HFFc6 (cell line): Measurements from ENCODE around the gene PAGR1. TPM values are rescaled to one million over a fixed set of nuclear protein-coding genes. Genes with fewer than 3 reads are reported as not detected.
"Not testable (repeated sequence)": the region's sequence is repeated elsewhere in the genome, so short reads cannot be mapped to it uniquely, and the experiment has no call there.

Experiments used
- DNase-seq: peaks from one replicate; pipeline ENCODE4 v3.0.0-alpha.2; 2018
- H3K27ac Mint-ChIP-seq: 2 replicates; pipeline ENCODE4 v1.8.0; 2020; ENCODE audit warnings: mild to moderate bottlenecking, mixed read lengths
- H3K27me3 Mint-ChIP-seq: 2 replicates; pipeline ENCODE4 v1.8.0; 2021; ENCODE audit warnings: mild to moderate bottlenecking, moderate library complexity, mixed read lengths; ENCODE audit not compliant: insufficient read depth
- H3K36me3 Mint-ChIP-seq: 2 replicates; pipeline ENCODE4 v1.8.0; 2021; ENCODE audit warnings: low read depth, mixed read lengths
- H3K4me1 Mint-ChIP-seq: 2 replicates; pipeline ENCODE4 v1.8.0; 2020; ENCODE audit warnings: low read depth, mixed read lengths
- H3K4me3 Mint-ChIP-seq: 2 replicates; pipeline ENCODE4 v1.8.0; 2020; ENCODE audit warnings: mild to moderate bottlenecking, moderate library complexity, mixed read lengths
- H3K9me3 Mint-ChIP-seq: 2 replicates; pipeline ENCODE4 v1.8.0; 2020; ENCODE audit warnings: mild to moderate bottlenecking, mixed read lengths
- total RNA-seq, 6 experiments: library from RNA; stranded (reverse); fragmentation: NEBNext Ultra II Directional; extraction: Animal tissue kit (Norgen Biotek cat#: 25700); gene quantifications; 2 replicates in 1 of 6; 3 replicates in 5 of 6; pipeline ENCODE4 v1.2.3, GENCODE V29; 2021
- TF ChIP-seq, protein P1 (sequence below): fragments of 200-600 bp; sonication (generic); IDR thresholded peaks from 2 replicates; pipeline ENCODE4 v1.5.0; 2021; ENCODE audit warnings: antibody characterized with exemption, mild to moderate bottlenecking

The PAGR1 gene
- total RNA-seq, 6 experiments from 2014 or later, result 12.9 to 19.2 (median 17.7) TPM

DNA sequence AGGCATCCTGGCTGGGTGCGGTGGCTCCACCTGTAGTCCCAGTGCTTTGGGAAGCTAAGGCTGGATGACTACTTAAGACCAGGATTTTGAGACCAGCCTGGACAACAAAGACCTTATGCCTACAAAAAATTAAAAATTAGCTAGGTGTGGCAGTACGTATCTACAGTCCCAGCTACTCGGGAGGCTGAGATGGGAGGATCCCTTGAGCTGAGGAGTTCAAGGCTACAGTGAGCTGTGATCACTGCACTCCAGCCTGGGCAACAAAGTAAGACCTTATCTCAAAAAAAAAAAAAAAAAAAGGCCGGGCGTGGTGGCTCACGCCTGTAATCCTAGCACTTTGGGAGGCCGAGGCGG, 10.4 kb downstream of the PAGR1 start:
- Mint-ChIP-seq H3K27ac (peak overlapping the region; percentile 97), H3K9me3 (no peaks in the 10 kb centered on the region), H3K27me3 (peaks cover 6% of the 10 kb centered on the region), H3K4me3 (peak overlapping the region; percentile 98; the same call in 1 of the 2 replicates), H3K4me1 (peaks cover 61% of the 10 kb centered on the region), H3K36me3 (peaks cover 18% of the 10 kb centered on the region)
- no peak for DNase-seq
- TF ChIP-seq, protein P1, sequence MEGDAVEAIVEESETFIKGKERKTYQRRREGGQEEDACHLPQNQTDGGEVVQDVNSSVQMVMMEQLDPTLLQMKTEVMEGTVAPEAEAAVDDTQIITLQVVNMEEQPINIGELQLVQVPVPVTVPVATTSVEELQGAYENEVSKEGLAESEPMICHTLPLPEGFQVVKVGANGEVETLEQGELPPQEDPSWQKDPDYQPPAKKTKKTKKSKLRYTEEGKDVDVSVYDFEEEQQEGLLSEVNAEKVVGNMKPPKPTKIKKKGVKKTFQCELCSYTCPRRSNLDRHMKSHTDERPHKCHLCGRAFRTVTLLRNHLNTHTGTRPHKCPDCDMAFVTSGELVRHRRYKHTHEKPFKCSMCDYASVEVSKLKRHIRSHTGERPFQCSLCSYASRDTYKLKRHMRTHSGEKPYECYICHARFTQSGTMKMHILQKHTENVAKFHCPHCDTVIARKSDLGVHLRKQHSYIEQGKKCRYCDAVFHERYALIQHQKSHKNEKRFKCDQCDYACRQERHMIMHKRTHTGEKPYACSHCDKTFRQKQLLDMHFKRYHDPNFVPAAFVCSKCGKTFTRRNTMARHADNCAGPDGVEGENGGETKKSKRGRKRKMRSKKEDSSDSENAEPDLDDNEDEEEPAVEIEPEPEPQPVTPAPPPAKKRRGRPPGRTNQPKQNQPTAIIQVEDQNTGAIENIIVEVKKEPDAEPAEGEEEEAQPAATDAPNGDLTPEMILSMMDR, result no peak

DNA sequence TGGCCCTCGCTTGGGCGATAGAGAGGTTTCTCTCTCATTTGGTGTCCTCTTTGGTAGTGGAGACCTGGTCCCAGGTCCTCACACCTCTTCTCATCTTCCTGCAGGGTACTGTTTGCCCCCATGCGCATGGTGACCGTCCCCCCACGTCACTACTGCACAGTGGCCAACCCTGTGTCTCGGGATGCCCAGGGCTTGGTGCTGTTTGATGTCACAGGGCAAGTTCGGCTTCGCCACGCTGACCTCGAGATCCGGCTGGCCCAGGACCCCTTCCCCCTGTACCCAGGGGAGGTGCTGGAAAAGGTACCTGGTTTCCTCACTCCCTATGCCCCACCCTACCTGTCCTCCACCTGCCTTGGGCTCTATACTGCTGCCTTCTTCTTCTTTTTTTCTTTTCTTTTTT, 14.8 kb downstream of the PAGR1 start:
- TF ChIP-seq, protein P1, result no peak
- H3K4me1 Mint-ChIP-seq, result peaks cover 20% of the 10 kb centered on the region
- peaks cover 3% of the 10 kb centered on the region for H3K27me3 Mint-ChIP-seq
- H3K9me3 Mint-ChIP-seq, result no peaks in the 10 kb centered on the region
- no peak overlapping the region for H3K27ac Mint-ChIP-seq
- no peak overlapping the region for H3K4me3 Mint-ChIP-seq
- DNase-seq, result no peak
- H3K36me3 Mint-ChIP-seq, result peaks cover 25% of the 10 kb centered on the region

DNA sequence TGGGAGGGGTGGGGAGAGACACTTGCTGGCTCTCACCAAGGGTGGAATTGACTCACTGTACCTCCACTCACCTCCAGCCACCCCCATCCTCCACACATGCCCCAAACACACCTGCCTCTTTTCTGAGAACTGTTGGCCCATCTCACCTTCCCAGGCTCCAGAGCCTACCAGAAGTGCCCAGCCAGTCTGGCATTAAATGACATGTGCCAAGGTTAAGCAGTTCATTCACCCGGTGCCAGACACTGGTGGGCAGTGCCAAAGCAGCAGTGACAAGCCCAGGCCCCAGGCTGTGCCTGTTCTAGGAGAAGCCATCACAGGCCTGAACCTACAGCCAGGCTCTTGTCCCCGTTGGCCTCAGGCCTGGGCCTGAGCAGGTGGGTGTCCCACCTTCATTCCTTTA, 15.5 kb downstream of the PAGR1 start:
- no peak for DNase-seq
- H3K36me3 Mint-ChIP-seq, result peaks cover 28% of the 10 kb centered on the region
- H3K9me3 Mint-ChIP-seq, result no peaks in the 10 kb centered on the region
- TF ChIP-seq, protein P1, result no peak
- H3K4me1 Mint-ChIP-seq, result peaks cover 16% of the 10 kb centered on the region
- no peak overlapping the region for H3K27ac Mint-ChIP-seq
- no peak overlapping the region for H3K4me3 Mint-ChIP-seq
- H3K27me3 Mint-ChIP-seq, result peaks cover 3% of the 10 kb centered on the region

DNA sequence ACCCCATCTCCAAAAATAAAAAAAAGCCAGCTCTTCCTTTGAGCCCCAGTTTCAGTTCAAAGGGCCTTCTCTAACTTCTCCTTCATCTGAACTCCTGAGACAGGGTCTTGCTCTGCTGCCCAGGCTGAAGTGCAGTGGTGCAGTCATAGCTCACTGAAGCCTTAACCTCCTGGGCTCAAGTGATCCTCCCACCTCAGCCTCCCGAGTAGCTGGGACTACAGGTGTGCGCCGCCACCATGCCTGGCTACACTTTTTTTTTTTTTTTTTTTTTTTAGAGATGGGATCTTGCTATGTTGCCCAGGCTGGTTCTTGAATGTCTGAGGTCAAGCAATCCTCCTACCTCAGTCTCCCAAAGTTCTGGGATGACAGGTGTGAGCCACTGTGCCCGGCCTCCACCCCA, 17.3 kb downstream of the PAGR1 start:
- H3K27me3 Mint-ChIP-seq, H3K4me3 Mint-ChIP-seq, DNase-seq, H3K9me3 Mint-ChIP-seq, H3K4me1 Mint-ChIP-seq, H3K27ac Mint-ChIP-seq: not testable (repeated sequence)
- peaks cover 30% of the 10 kb centered on the region for H3K36me3 Mint-ChIP-seq

DNA sequence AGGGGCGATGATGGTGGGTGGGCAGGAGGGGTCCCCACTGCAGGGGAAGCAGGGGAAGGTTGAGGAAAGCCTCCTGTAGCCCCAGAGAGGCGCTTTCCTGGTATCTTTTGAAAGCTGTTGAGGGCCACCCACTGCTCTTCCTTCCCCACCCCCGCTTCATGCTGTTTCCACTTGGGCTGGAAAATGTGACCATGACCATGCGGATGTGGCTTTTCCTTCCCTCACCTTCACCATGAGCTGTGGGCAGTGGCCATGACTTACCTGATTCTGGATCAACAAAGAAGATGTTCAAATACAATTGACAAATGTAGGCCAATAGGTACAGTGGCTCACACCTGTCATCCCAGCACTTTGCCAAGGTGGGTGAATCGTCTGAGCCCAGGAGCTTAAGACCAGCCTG, 18.1 kb downstream of the PAGR1 start:
- H3K4me1 Mint-ChIP-seq, result 0 out of 2 replicates have a peak, but pooled peaks cover 5% of the 10 kb centered on the region
- no peak overlapping the region for H3K4me3 Mint-ChIP-seq
- H3K27ac Mint-ChIP-seq, result no peak overlapping the region
- H3K9me3 Mint-ChIP-seq, result no peaks in the 10 kb centered on the region
- peaks cover 30% of the 10 kb centered on the region for H3K36me3 Mint-ChIP-seq
- peaks cover 3% of the 10 kb centered on the region for H3K27me3 Mint-ChIP-seq
- TF ChIP-seq, protein P1, result no peak
- no peak for DNase-seq

DNA sequence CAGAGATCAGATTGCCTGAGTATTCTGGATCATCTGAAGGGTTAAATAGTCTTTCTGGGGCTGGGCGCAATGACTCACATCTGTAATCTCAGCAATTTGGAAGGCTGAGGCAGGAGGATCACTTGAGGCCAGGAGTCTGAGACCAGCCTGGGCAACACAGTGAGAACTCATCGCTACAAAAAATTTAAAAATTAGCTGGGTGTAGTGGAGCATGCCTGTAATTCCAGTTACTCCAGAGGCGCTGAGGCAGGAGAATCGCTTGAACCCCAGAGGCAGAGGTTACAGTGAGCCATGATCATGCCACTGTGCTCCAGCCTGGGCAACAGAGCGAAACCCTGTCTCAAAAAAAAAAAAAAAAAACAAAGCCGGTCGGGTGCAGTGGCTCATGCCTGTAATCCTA, 20.0 kb downstream of the PAGR1 start:
- DNase-seq, result no peak
- 0 out of 2 replicates have a peak, but pooled peaks cover 5% of the 10 kb centered on the region for H3K4me1 Mint-ChIP-seq
- H3K9me3 Mint-ChIP-seq, result no peaks in the 10 kb centered on the region
- TF ChIP-seq, protein P1, result no peak
- H3K27me3 Mint-ChIP-seq, result peaks cover 3% of the 10 kb centered on the region
- no peak overlapping the region; the same call in 1 of the 2 replicates for H3K27ac Mint-ChIP-seq
- H3K36me3 Mint-ChIP-seq, result peaks cover 42% of the 10 kb centered on the region
- no peak overlapping the region for H3K4me3 Mint-ChIP-seq
